ENCODE results near the gene ZNF445. TPM values are rescaled to one million over a fixed set of nuclear protein-coding genes. Genes with fewer than 3 reads are reported as not detected.

The ZNF445 gene
- total and polyA plus RNA-seq, 2 of the 8 experiments (the other 6 are each of a cell fraction or from before 2014, with no cell fraction given), result 3.3 to 26.3 TPM

DNA sequence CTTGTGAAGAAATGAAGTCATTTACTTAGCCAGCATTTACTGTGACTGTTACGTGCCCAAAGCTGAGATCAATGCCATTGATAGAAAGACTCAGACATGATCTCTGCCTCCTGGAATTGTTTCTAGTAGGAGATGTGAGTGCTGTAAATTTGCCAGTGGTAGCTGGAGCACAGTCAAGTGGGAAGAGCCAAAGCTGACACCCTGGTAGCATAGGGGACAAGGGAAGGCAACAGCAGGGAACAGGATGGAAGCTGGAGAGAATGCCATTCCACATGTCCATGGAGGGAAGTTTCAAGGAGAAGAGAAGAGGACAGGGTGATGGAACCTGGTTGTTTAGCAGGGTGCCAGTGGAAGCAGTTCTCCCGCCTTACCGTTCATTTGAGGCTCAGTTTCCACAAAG is 74.9 kb downstream of the ZNF445 start:
- TF ChIP-seq, protein P1, sequence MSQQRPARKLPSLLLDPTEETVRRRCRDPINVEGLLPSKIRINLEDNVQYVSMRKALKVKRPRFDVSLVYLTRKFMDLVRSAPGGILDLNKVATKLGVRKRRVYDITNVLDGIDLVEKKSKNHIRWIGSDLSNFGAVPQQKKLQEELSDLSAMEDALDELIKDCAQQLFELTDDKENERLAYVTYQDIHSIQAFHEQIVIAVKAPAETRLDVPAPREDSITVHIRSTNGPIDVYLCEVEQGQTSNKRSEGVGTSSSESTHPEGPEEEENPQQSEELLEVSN (IDR thresholded peaks at IDR 0.05), result no peak
- TF ChIP-seq TBP (IDR thresholded peaks at IDR 0.05; ENCODE audit: low read depth, low read length), result no peak
- TF ChIP-seq JUND (IDR thresholded peaks at IDR 0.05; ENCODE audit: low read length), result no peak
- TF ChIP-seq BACH1 (IDR thresholded peaks at IDR 0.05; ENCODE audit: low read length), result no peak
- TF ChIP-seq JUN (IDR thresholded peaks at IDR 0.05; ENCODE audit: low read depth, low read length), result no peak
- no peak for TF ChIP-seq YY1 (IDR thresholded peaks at IDR 0.05; ENCODE audit: low read depth, low read length)
- no peak for TF ChIP-seq POLR2A (IDR thresholded peaks at IDR 0.05; ENCODE audit: control extremely low read depth in 1 of 2, low read depth in 2 of 2, low read length in 2 of 2)
- TF ChIP-seq ZNF274 (IDR thresholded peaks at IDR 0.05; ENCODE audit: borderline replicate concordance, extremely low read depth, low read length), result no peak
- no peak for TF ChIP-seq CHD2 (IDR thresholded peaks at IDR 0.05; ENCODE audit: low read length)
- TF ChIP-seq EZH2 (IDR thresholded peaks at IDR 0.05; ENCODE audit: low read depth, low read length, severe bottlenecking), result no peak
- H3K4me2 ChIP-seq (ENCODE audit: insufficient read depth in 1 of 2, low read depth in 2 of 2, low read length in 2 of 2), result no peak overlapping the region

More for the DNA sequence above, 74.9 kb downstream of the ZNF445 start:
- Histone ChIP-seq H4K8ac (ENCODE audit: extremely low read depth, insufficient read depth, low read length) (no peak overlapping the region), H3K14ac (ENCODE audit: insufficient read length) (no peak overlapping the region), H3K18ac (ENCODE audit: extremely low read depth, low read length) (no peak overlapping the region), H2BK5ac (ENCODE audit: low read depth, low read length) (no peak overlapping the region), H3K27ac (ENCODE audit: low read depth, low read length) (no peak overlapping the region), H3K9ac (replicated peaks in 1 of 4; ENCODE audit: extremely low read depth in 1 of 4, low read depth in 3 of 4, low read length in 3 of 4) (no peak overlapping the region), H2BK12ac (ENCODE audit: low read depth, low read length) (no peak overlapping the region), H2BK15ac (ENCODE audit: low read length) (no peak overlapping the region), H3K4me1 (replicated peaks in 1 of 4; ENCODE audit: control insufficient read depth in 3 of 4, insufficient read depth in 4 of 4, low read length in 3 of 4) (no peaks in the 10 kb centered on the region), H2AFZ (ENCODE audit: low read length) (no peak overlapping the region), H2AK5ac (ENCODE audit: low read depth, low read length) (no peak overlapping the region), H3K4me3 (ENCODE audit: extremely low read depth in 1 of 4, insufficient read depth in 2 of 4, low read depth in 3 of 4, low read length in 4 of 4) (no peak overlapping the region), H2BK120ac (replicated peaks; ENCODE audit: low read depth, low read length) (no peak overlapping the region), H3K23me2 (ENCODE audit: low read depth, low read length) (no peaks in the 10 kb centered on the region), H3K79me2 (ENCODE audit: control insufficient read depth in 1 of 2, insufficient read depth in 2 of 2, low read length in 2 of 2) (no peaks in the 10 kb centered on the region), H3K23ac (ENCODE audit: insufficient read length) (no peak overlapping the region), H3K27me3 (replicated peaks in 1 of 4; ENCODE audit: control insufficient read depth in 3 of 4, extremely low read depth in 1 of 4, insufficient read depth in 3 of 4, low read length in 3 of 4) (no peaks in the 10 kb centered on the region), H3K4ac (replicated peaks; ENCODE audit: insufficient read length, low read depth, low read length) (no peak overlapping the region), H3K9me3 (ENCODE audit: insufficient read depth in 2 of 2, low read depth in 1 of 2, low read length in 1 of 2) (no peaks in the 10 kb centered on the region), H3K36me3 (ENCODE audit: control insufficient read depth in 2 of 4, insufficient read depth in 4 of 4, low read length in 3 of 4) (no peaks in the 10 kb centered on the region), H4K5ac (ENCODE audit: insufficient read length, low read depth, low read length) (no peak overlapping the region), H3K56ac (replicated peaks; ENCODE audit: insufficient read length, low read depth, low read length) (no peak overlapping the region), H2BK20ac (ENCODE audit: low read length) (no peak overlapping the region), H4K20me1 (replicated peaks in 1 of 2; ENCODE audit: control insufficient read depth in 1 of 2, insufficient read depth in 2 of 2, low read length in 2 of 2) (no peaks in the 10 kb centered on the region), H3K79me1 (ENCODE audit: low read depth, low read length) (no peaks in the 10 kb centered on the region), H4K91ac (replicated peaks; ENCODE audit: insufficient read length, low read length) (no peak overlapping the region)
- no peak for DNase-seq (ENCODE audit: low read depth in 1 of 2, low spot score in 2 of 2)
- no peak for FAIRE-seq
- ChIA-PET POLR2A (ENCODE audit: partially characterized antibody) (no interaction called here), CTCF (ENCODE audit: partially characterized antibody) (interaction anchor here (1.0 kb wide), 1 partner anchor 9 kb away, joined by 5 read pairs; no protein-coding TSS in a partner anchor)
- 90% methylated on average over 3 of the region's 3 CpGs; no CpG with 5 or more reads in 1 of the 2 experiments for WGBS, 2 experiments (ENCODE audit: extremely low coverage in 1 of 2, insufficient coverage in 1 of 2, insufficient read length in 1 of 2, insufficient replicate concordance in 2 of 2, low coverage in 1 of 2, low lambda C conversion rate in 2 of 2, missing lambda C conversion rate in 1 of 2)
